ENCODE results near the gene DNAJC17. TPM values are rescaled to one million over a fixed set of nuclear protein-coding genes. Genes with fewer than 3 reads are reported as not detected.

DNAJC17 gene
- polyA plus RNA-seq, 1 donor from 2014 or later: 79.6 TPM

DNA sequence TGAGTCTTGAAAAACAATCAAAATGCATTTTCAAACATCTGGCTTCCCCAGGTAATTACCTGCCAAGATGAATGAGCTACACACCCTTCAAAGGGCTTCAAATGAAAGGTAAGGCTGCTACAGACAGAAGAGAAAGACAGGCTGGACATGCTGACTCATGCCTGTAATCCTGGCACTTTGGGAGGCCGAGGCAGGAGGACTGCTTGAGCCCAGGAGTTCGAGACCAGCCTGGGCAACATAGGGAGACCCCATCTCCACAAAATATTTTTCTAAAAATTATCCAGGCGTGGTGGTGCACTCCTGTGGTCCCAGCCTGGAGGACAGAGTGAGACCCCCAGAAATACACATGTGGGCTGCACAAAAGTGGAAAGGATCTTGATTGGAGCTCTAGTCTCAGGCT is 14.9 kb downstream of the DNAJC17 start:
- H3K4me2 ChIP-seq (ENCODE audit: low read length): no peak overlapping the region
- TF ChIP-seq SMC3 (conservative IDR thresholded peaks at IDR 0.05; ENCODE audit: poor library complexity) (no peak), EP300 (conservative IDR thresholded peaks at IDR 0.05; ENCODE audit: poor library complexity, severe bottlenecking) (no peak), EZH2 (IDR thresholded peaks at IDR 0.05; ENCODE audit: borderline replicate concordance, insufficient read depth, low read length, poor library complexity, severe bottlenecking) (no peak), RAD21 (conservative IDR thresholded peaks at IDR 0.05) (no peak), POLR2AphosphoS5 (IDR thresholded peaks at IDR 0.05) (no peak), MXI1 (conservative IDR thresholded peaks at IDR 0.05; ENCODE audit: poor library complexity, severe bottlenecking) (no peak), TAF1 (IDR thresholded peaks at IDR 0.05; ENCODE audit: low read depth) (no peak)
- TF ChIP-seq, protein P1, sequence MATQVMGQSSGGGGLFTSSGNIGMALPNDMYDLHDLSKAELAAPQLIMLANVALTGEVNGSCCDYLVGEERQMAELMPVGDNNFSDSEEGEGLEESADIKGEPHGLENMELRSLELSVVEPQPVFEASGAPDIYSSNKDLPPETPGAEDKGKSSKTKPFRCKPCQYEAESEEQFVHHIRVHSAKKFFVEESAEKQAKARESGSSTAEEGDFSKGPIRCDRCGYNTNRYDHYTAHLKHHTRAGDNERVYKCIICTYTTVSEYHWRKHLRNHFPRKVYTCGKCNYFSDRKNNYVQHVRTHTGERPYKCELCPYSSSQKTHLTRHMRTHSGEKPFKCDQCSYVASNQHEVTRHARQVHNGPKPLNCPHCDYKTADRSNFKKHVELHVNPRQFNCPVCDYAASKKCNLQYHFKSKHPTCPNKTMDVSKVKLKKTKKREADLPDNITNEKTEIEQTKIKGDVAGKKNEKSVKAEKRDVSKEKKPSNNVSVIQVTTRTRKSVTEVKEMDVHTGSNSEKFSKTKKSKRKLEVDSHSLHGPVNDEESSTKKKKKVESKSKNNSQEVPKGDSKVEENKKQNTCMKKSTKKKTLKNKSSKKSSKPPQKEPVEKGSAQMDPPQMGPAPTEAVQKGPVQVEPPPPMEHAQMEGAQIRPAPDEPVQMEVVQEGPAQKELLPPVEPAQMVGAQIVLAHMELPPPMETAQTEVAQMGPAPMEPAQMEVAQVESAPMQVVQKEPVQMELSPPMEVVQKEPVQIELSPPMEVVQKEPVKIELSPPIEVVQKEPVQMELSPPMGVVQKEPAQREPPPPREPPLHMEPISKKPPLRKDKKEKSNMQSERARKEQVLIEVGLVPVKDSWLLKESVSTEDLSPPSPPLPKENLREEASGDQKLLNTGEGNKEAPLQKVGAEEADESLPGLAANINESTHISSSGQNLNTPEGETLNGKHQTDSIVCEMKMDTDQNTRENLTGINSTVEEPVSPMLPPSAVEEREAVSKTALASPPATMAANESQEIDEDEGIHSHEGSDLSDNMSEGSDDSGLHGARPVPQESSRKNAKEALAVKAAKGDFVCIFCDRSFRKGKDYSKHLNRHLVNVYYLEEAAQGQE (IDR thresholded peaks at IDR 0.05; ENCODE audit: borderline replicate concordance): no peak
- TF ChIP-seq, protein P2, sequence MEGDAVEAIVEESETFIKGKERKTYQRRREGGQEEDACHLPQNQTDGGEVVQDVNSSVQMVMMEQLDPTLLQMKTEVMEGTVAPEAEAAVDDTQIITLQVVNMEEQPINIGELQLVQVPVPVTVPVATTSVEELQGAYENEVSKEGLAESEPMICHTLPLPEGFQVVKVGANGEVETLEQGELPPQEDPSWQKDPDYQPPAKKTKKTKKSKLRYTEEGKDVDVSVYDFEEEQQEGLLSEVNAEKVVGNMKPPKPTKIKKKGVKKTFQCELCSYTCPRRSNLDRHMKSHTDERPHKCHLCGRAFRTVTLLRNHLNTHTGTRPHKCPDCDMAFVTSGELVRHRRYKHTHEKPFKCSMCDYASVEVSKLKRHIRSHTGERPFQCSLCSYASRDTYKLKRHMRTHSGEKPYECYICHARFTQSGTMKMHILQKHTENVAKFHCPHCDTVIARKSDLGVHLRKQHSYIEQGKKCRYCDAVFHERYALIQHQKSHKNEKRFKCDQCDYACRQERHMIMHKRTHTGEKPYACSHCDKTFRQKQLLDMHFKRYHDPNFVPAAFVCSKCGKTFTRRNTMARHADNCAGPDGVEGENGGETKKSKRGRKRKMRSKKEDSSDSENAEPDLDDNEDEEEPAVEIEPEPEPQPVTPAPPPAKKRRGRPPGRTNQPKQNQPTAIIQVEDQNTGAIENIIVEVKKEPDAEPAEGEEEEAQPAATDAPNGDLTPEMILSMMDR (IDR thresholded peaks at IDR 0.05; ENCODE audit: poor library complexity, severe bottlenecking): no peak
- no peak overlapping the region for H2AFZ ChIP-seq (ENCODE audit: low read depth, low read length)
- no peaks in the 10 kb centered on the region for H3K9me3 ChIP-seq (ENCODE audit: low read length)
- no peaks in the 10 kb centered on the region for H3K79me2 ChIP-seq (replicated peaks; ENCODE audit: insufficient read depth, low read length)
- no peaks in the 10 kb centered on the region for H4K20me1 ChIP-seq (ENCODE audit: insufficient read depth)
- no peaks in the 10 kb centered on the region for H3F3A ChIP-seq (ENCODE audit: insufficient read depth, low read length, poor library complexity, severe bottlenecking)
- no peak overlapping the region for H3K4me3 ChIP-seq (ENCODE audit: low read length)
- H3K36me3 ChIP-seq (ENCODE audit: insufficient read depth, low read length): no peaks in the 10 kb centered on the region
- no peaks in the 10 kb centered on the region for H3K27me3 ChIP-seq (ENCODE audit: insufficient read depth, low read depth, low read length)
- no peaks in the 10 kb centered on the region for H3K9me2 ChIP-seq (ENCODE audit: insufficient read depth, low read length)
- H3K9ac ChIP-seq (ENCODE audit: low read length): no peak overlapping the region
- no peak overlapping the region for H3K27ac ChIP-seq (ENCODE audit: low read length)

DNA sequence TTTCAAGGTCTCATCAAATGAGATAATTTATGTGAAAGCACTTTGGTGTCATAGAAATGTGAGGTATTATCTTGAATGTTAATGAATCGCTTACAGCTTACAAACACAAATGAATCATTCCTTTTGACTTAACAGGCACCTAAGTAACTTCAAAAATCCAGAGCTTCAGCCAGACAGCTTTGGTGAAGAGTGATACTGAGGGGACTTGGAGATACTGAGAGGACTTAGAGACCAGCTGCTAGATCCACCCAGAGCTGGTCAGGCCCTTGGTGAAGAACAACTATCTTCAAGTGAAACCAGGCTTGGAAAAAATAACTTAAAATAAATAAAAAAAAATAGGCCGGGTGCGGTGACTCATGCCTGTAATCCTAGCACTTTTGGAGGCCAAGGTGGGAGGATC is 16.6 kb downstream of the DNAJC17 start:
- H3K27ac ChIP-seq (ENCODE audit: low read length): no peak overlapping the region
- no peaks in the 10 kb centered on the region for H3K9me2 ChIP-seq (ENCODE audit: insufficient read depth, low read length)
- no peak overlapping the region for H2AFZ ChIP-seq (ENCODE audit: low read depth, low read length)
- H3K36me3 ChIP-seq (ENCODE audit: insufficient read depth, low read length): no peaks in the 10 kb centered on the region
- no peaks in the 10 kb centered on the region for H4K20me1 ChIP-seq (ENCODE audit: insufficient read depth)
- no peaks in the 10 kb centered on the region for H3K9me3 ChIP-seq (ENCODE audit: low read length)
- H3K9ac ChIP-seq (ENCODE audit: low read length): no peak overlapping the region
- no peaks in the 10 kb centered on the region for H3F3A ChIP-seq (ENCODE audit: insufficient read depth, low read length, poor library complexity, severe bottlenecking)
- TF ChIP-seq POLR2AphosphoS5 (IDR thresholded peaks at IDR 0.05): no peak
- no peak for TF ChIP-seq EZH2 (IDR thresholded peaks at IDR 0.05; ENCODE audit: borderline replicate concordance, insufficient read depth, low read length, poor library complexity, severe bottlenecking)
- TF ChIP-seq, protein P2 (IDR thresholded peaks at IDR 0.05; ENCODE audit: poor library complexity, severe bottlenecking): no peak
- no peak for TF ChIP-seq MXI1 (conservative IDR thresholded peaks at IDR 0.05; ENCODE audit: poor library complexity, severe bottlenecking)
- TF ChIP-seq SMC3 (conservative IDR thresholded peaks at IDR 0.05; ENCODE audit: poor library complexity): no peak
- TF ChIP-seq, protein P1 (IDR thresholded peaks at IDR 0.05; ENCODE audit: borderline replicate concordance): no peak
- TF ChIP-seq RAD21 (conservative IDR thresholded peaks at IDR 0.05): no peak
- TF ChIP-seq EP300 (conservative IDR thresholded peaks at IDR 0.05; ENCODE audit: poor library complexity, severe bottlenecking): no peak
- TF ChIP-seq TAF1 (IDR thresholded peaks at IDR 0.05; ENCODE audit: low read depth): no peak
- H3K4me3 ChIP-seq (ENCODE audit: low read length): no peak overlapping the region
- H3K79me2 ChIP-seq (replicated peaks; ENCODE audit: insufficient read depth, low read length): no peaks in the 10 kb centered on the region
- H3K4me2 ChIP-seq (ENCODE audit: low read length): no peak overlapping the region
- no peaks in the 10 kb centered on the region for H3K27me3 ChIP-seq (ENCODE audit: insufficient read depth, low read depth, low read length)

Measured in neural cell (in vitro differentiated cells).